GM19467 (cell line): ENCODE data around the gene LEKR1.

ENCODE experiments used
- ATAC-seq: cut with Tn5 transposase; IDR thresholded peaks from one replicate; pipeline ENCODE4 v1.9.1; 2021; ENCODE audit warnings: mild to moderate bottlenecking, moderate library complexity; ENCODE audit not compliant: unreplicated experiment

LEKR1 gene

GRCh38 chr3:157094301-157094700, 268.1 kb downstream of the LEKR1 start:
- ATAC-seq = no peak

GRCh38 chr3:157094751-157095480, 268.8 kb downstream of the LEKR1 start:
- no peak for ATAC-seq
